Heart left ventricle (tissue), 16 donors: ENCODE data around the gene CFAP54. TPM values are rescaled to one million over a fixed set of nuclear protein-coding genes. Genes with fewer than 3 reads are reported as not detected.

Experiments
- ATAC-seq, 4 donors: fragments of 200-7000 bp; cut with Tn5 transposase; one replicate each; pipeline ENCODE4 v1.9.1; 2020 to 2022; ENCODE audit warnings: moderate library complexity in 4 of 4, mild to moderate bottlenecking in 3 of 4, moderate number of reproducible peaks in 1 of 4
- DNase-seq, 5 donors: peaks; one replicate each; pipeline ENCODE4 v3.0.0-alpha.2; 2020
- H3K27ac ChIP-seq, 12 donors: fragments of 200-600 bp; sonication (generic) in 4 of 12; one replicate each; pipeline versions ENCODE4 v1.5.0 to v1.8.0; 2016 to 2022; ENCODE audit warnings: mild to moderate bottlenecking in 2 of 12
- H3K27me3 ChIP-seq, 9 donors: fragments of 200-600 bp; sonication (generic) in 2 of 9; one replicate each; pipeline versions ENCODE4 v1.5.1 to v1.8.0; 2016 to 2022; ENCODE audit warnings: mild to moderate bottlenecking in 3 of 9
- H3K36me3 ChIP-seq, 9 donors: fragments of 200-600 bp; sonication (generic) in 2 of 9; one replicate each; pipeline versions ENCODE4 v1.5.0 to v1.8.0; 2018 to 2022; ENCODE audit warnings: mild to moderate bottlenecking in 2 of 9
- H3K4me1 ChIP-seq, 12 donors: fragments of 200-600 bp; sonication (generic) in 4 of 12; one replicate each; pipeline versions ENCODE4 v1.5.0 to v1.8.0; 2016 to 2022; ENCODE audit warnings: mild to moderate bottlenecking in 3 of 12
- H3K4me3 ChIP-seq, 12 donors: fragments of 200-600 bp; sonication (generic) in 4 of 12; one replicate each; pipeline versions ENCODE4 v1.5.0 to v1.8.0; 2017 to 2022; ENCODE audit warnings: mild to moderate bottlenecking in 9 of 12, moderate library complexity in 4 of 12
- H3K9me3 ChIP-seq, 12 donors: fragments of 200-600 bp; sonication (generic) in 4 of 12; one replicate each; pipeline versions ENCODE4 v1.5.0 to v1.8.0; 2016 to 2022; ENCODE audit warnings: mild to moderate bottlenecking in 1 of 12
- CTCF ChIP-seq, 12 donors: fragments of 200-600 bp; sonication (generic) in 4 of 12; IDR thresholded peaks; one replicate each; pipeline versions ENCODE4 v1.5.0 to v1.8.0; 2018 to 2022; ENCODE audit warnings: antibody characterized with exemption in 12 of 12, mild to moderate bottlenecking in 5 of 12
- POLR2A ChIP-seq, 2 donors: fragments of 450-650 bp; IDR thresholded peaks; one replicate each; pipeline ENCODE4 v1.6.1; 2017; ENCODE audit warnings: antibody characterized with exemption in 2 of 2, mild to moderate bottlenecking in 2 of 2, moderate library complexity in 2 of 2
- WGBS, 4 donors: extraction: QIAGEN DNeasy Blood & Tissue Kit in 2 of 4; methylation state at CpG; one replicate each; pipeline versions ENCODE4 v1.1.5 to v1.1.7; 2013 to 2018; 5-methylcytosine and 5-hydroxymethylcytosine counted together
- intact Hi-C, 10 donors: fragments of 100-400 bp; cut with DNase I; formaldehyde crosslinking; loops; one replicate each; pipeline versions ENCODE4 v1.11.1 to v1.14.2; 2022
- polyA plus RNA-seq, 2 donors: library from polyadenylated mRNA; stranded (reverse); fragments of 200-250 nt; gene quantifications; one replicate each; pipeline ENCODE4 v1.2.3, GENCODE V29; 2013
- total RNA-seq, 9 donors: library from RNA; depleted of rRNA in 2 of 9; stranded (reverse); fragments of >200 nt in 2 of 9; fragmentation: NEBNext Ultra II Directional in 3 of 9; extraction: Animal tissue kit (Norgen Biotek cat#: 25700) in 3 of 9; gene quantifications; one replicate each; pipeline versions ENCODE4 v1.1.0 to v1.2.4, GENCODE V29; 2016 to 2023
- donor health status: ischemic (EF 13 %, LVEDD 7.1; RV severe dilation, severe dysfunction).
- donor health status: healthy with polysubstance abuse.
- donor health status: DM: no; HTN: yes; CAD: no.
- donor health status: DM: no; HTN: no; CAD: no.
- donor health status: ischemic (EF 25% LVEDD 6.9; RV normal size, moderate dysfunction).
- donor health status: ischemic (EF 25% LVEDD 5.7; RV mildly dilated, moderate dysfunction).
- donor health status: healthy.
- donor health status: DM: yes; HTN: yes; CAD: no.
- donor health status: ischemic (EF 35%, LVEDD 5.7; RV mildly dilated, moderate dysfunction).
- donor health status: nonischemic (EF 11% LVEDD 7.7; RV severe dilation, severe dysfunction).
- donor health status: DM: yes; HTN: yes; CAD: no.
- donor health status: PGD.
- donor health status: ischemic (EF 29% LVEDD 5.4; RV normal size, mild dysfunction).
- donor health status: nonischemic (EF 23%, LVEDD 6.1; RV moderate dilation, normal function).

Gene CFAP54
- total and polyA plus RNA-seq, 11 donors, result 0.07 to 0.79 (median 0.13) TPM; not detected in 1

DNA sequence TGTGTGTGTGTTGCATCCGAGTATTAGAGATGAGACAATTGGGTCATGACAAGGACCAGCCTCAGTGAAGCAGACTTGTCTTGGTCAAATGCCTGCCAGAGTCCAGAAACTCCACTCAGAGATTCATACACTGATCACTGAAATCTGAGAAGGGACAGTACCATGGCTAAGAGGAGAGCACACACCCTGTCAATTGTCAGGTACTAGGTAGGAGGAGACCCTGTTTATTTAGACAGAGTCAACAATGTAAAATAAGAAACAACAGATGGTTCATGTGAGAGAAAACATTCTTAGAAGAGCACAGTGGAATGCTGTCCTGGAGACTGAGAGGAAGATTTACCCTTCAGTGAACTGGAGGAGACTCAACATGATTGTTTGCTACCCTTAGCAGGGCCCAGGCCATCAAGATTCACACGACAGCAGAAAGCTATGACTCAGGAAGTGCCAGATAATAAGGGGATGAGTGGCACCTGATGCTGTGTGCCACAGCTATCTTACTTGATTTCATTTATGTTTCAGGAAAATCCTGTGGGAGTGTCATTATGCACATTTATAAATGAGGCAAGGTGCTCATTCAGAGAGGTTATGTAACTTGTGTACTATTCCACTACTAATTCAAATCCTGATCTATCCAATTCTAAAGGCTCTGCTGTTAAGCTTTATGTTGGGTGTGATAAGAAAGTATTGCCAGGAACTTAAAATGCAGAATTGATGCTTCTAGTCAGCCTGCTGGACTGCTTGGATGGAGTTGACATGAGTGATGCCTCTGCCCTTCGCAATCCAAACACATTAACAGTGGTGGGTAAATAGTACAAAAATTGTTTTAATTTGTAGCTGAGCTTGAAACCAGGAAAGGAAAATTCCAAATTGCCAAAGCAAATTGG is 281.1 kb downstream of the CFAP54 start:
- H3K27ac ChIP-seq, result no peak overlapping the region
- WGBS, 4 donors, result 56 to 67% (median 64%) methylated on average over 3 of the region's 3 CpGs
- no peaks in the 10 kb centered on the region for H3K36me3 ChIP-seq
- intact Hi-C loops, result no loop called here
- no peak for TF ChIP-seq POLR2A (IDR thresholded peaks at IDR 0.05)
- H3K4me1 ChIP-seq, result no peaks in the 10 kb centered on the region
- peaks cover 0 to 6% (median 0%) of the 10 kb centered on the region in 12 donors for H3K9me3 ChIP-seq
- H3K27me3 ChIP-seq, result no peaks in the 10 kb centered on the region
- ATAC-seq (no peak), DNase-seq (no peak)
- no peak overlapping the region for H3K4me3 ChIP-seq

GRCh38 chr12:96773031-96773430 is 283.7 kb downstream of the CFAP54 start:
- WGBS, 4 donors, result 97 to 98% (median 98%) methylated on average over 2 of the region's 2 CpGs
- no peaks in the 10 kb centered on the region for H3K27me3 ChIP-seq
- DNase-seq (no peak), ATAC-seq (no peak)
- no peak for TF ChIP-seq POLR2A (IDR thresholded peaks at IDR 0.05)
- no peak for TF ChIP-seq CTCF (IDR thresholded peaks at IDR 0.05)
- no peaks in the 10 kb centered on the region for H3K36me3 ChIP-seq
- peaks cover 0 to 6% (median 0%) of the 10 kb centered on the region in 12 donors for H3K9me3 ChIP-seq
- intact Hi-C loops, result no loop called here
- no peaks in the 10 kb centered on the region for H3K4me1 ChIP-seq
- H3K4me3 ChIP-seq, result no peak overlapping the region
- no peak overlapping the region for H3K27ac ChIP-seq

GRCh38 chr12:96774496-96775256 is 285.3 kb downstream of the CFAP54 start:
- Histone ChIP-seq H3K4me1 (no peaks in the 10 kb centered on the region), H3K9me3 (peaks cover 0 to 6% (median 0%) of the 10 kb centered on the region in 12 donors), H3K27ac (no peak overlapping the region), H3K36me3 (no peaks in the 10 kb centered on the region), H3K4me3 (no peak overlapping the region), H3K27me3 (no peaks in the 10 kb centered on the region)
- no peak for TF ChIP-seq CTCF (IDR thresholded peaks at IDR 0.05)
- no peak for TF ChIP-seq POLR2A (IDR thresholded peaks at IDR 0.05)
- no peak for DNase-seq
- intact Hi-C loops, result no loop called here
- WGBS, 4 donors, result 83 to 94% (median 89%) methylated on average over 9 of the region's 9 CpGs
- ATAC-seq, result no peak

DNA sequence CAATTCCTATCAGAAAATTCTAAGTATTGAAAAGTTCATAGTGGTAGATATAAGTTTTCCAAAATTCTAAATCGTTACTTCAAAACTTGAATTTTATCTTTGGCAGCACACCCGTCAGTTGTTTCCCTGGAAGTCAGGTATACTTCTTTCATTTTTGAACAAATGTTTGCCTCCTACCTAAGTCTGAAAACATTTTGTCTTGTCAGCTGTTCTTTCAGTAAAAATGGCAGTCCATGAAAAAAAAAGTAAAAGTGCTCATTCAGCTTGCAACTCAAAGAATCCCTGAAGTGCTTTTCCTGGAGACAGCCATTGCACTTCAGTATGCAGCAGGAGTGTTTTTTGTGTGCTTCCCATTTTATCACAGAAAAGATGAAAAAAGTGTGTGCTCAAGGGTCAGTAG is 287.5 kb downstream of the CFAP54 start:
- H3K4me3 ChIP-seq, result no peak overlapping the region
- no peak for ATAC-seq
- DNase-seq, result no peak
- H3K36me3 ChIP-seq, result no peaks in the 10 kb centered on the region
- no peaks in the 10 kb centered on the region for H3K27me3 ChIP-seq
- TF ChIP-seq POLR2A (IDR thresholded peaks at IDR 0.05), result no peak
- no peaks in the 10 kb centered on the region for H3K4me1 ChIP-seq
- WGBS, 4 donors, result 85 to 92% (median 88%) methylated on average over 2 of the region's 2 CpGs
- H3K27ac ChIP-seq, result no peak overlapping the region
- intact Hi-C loops, result no loop called here
- peaks cover 0 to 6% (median 0%) of the 10 kb centered on the region in 12 donors for H3K9me3 ChIP-seq

- intact Hi-C loops, result no loop called here
- Histone ChIP-seq H3K4me1 (no peaks in the 10 kb centered on the region), H3K27me3 (no peaks in the 10 kb centered on the region), H3K9me3 (no peaks in the 10 kb centered on the region), H3K36me3 (no peaks in the 10 kb centered on the region), H3K4me3 (no peak overlapping the region), H3K27ac (no peak overlapping the region)
- DNase-seq, result no peak
- ATAC-seq, result no peak
- TF ChIP-seq CTCF (IDR thresholded peaks at IDR 0.05) (no peak), POLR2A (IDR thresholded peaks at IDR 0.05) (no peak)
- 80 to 89% (median 85%) methylated on average over 2 of the region's 2 CpGs for WGBS, 4 donors
Measured at GRCh38 chr12:96780330-96780729, 291.0 kb downstream of the CFAP54 start.
